ENCODE results near the gene ENKUR.

DNA sequence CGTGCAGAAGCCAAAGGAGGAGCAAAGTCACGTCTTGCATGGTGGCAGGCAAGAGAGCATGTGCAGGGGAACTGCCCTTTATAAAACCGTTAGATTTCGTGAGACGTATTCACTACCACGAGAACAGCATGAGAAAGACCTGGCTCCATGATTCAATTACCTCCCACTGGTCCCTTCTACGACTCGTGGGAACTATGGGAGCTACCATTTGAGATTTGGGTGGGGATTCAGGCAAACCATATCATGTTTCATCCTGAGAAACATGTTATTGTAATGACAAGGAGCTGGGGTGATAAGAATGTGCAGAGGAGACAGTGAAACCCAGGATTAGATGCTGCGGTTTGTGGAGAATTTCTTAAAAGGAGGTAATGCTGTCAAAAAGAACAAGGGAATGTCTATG, 34.4 kb upstream of the ENKUR start:
- TF ChIP-seq, protein P1, sequence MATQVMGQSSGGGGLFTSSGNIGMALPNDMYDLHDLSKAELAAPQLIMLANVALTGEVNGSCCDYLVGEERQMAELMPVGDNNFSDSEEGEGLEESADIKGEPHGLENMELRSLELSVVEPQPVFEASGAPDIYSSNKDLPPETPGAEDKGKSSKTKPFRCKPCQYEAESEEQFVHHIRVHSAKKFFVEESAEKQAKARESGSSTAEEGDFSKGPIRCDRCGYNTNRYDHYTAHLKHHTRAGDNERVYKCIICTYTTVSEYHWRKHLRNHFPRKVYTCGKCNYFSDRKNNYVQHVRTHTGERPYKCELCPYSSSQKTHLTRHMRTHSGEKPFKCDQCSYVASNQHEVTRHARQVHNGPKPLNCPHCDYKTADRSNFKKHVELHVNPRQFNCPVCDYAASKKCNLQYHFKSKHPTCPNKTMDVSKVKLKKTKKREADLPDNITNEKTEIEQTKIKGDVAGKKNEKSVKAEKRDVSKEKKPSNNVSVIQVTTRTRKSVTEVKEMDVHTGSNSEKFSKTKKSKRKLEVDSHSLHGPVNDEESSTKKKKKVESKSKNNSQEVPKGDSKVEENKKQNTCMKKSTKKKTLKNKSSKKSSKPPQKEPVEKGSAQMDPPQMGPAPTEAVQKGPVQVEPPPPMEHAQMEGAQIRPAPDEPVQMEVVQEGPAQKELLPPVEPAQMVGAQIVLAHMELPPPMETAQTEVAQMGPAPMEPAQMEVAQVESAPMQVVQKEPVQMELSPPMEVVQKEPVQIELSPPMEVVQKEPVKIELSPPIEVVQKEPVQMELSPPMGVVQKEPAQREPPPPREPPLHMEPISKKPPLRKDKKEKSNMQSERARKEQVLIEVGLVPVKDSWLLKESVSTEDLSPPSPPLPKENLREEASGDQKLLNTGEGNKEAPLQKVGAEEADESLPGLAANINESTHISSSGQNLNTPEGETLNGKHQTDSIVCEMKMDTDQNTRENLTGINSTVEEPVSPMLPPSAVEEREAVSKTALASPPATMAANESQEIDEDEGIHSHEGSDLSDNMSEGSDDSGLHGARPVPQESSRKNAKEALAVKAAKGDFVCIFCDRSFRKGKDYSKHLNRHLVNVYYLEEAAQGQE (IDR thresholded peaks at IDR 0.05): no peak
- TF ChIP-seq, protein P2, sequence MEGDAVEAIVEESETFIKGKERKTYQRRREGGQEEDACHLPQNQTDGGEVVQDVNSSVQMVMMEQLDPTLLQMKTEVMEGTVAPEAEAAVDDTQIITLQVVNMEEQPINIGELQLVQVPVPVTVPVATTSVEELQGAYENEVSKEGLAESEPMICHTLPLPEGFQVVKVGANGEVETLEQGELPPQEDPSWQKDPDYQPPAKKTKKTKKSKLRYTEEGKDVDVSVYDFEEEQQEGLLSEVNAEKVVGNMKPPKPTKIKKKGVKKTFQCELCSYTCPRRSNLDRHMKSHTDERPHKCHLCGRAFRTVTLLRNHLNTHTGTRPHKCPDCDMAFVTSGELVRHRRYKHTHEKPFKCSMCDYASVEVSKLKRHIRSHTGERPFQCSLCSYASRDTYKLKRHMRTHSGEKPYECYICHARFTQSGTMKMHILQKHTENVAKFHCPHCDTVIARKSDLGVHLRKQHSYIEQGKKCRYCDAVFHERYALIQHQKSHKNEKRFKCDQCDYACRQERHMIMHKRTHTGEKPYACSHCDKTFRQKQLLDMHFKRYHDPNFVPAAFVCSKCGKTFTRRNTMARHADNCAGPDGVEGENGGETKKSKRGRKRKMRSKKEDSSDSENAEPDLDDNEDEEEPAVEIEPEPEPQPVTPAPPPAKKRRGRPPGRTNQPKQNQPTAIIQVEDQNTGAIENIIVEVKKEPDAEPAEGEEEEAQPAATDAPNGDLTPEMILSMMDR (IDR thresholded peaks at IDR 0.05; ENCODE audit: low read depth, low read length, missing input control): no peak
- TF ChIP-seq GABPA (IDR thresholded peaks at IDR 0.05 in 1 of 2, conservative IDR thresholded peaks at IDR 0.05 in 1 of 2): no peak
- TF ChIP-seq, protein P3, sequence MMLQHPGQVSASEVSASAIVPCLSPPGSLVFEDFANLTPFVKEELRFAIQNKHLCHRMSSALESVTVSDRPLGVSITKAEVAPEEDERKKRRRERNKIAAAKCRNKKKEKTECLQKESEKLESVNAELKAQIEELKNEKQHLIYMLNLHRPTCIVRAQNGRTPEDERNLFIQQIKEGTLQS (IDR thresholded peaks at IDR 0.05): no peak
- no peak for TF ChIP-seq RXRA (IDR thresholded peaks at IDR 0.05)
- TF ChIP-seq, protein P4, sequence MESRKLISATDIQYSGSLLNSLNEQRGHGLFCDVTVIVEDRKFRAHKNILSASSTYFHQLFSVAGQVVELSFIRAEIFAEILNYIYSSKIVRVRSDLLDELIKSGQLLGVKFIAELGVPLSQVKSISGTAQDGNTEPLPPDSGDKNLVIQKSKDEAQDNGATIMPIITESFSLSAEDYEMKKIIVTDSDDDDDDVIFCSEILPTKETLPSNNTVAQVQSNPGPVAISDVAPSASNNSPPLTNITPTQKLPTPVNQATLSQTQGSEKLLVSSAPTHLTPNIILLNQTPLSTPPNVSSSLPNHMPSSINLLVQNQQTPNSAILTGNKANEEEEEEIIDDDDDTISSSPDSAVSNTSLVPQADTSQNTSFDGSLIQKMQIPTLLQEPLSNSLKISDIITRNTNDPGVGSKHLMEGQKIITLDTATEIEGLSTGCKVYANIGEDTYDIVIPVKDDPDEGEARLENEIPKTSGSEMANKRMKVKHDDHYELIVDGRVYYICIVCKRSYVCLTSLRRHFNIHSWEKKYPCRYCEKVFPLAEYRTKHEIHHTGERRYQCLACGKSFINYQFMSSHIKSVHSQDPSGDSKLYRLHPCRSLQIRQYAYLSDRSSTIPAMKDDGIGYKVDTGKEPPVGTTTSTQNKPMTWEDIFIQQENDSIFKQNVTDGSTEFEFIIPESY (IDR thresholded peaks at IDR 0.05): no peak
- TF ChIP-seq RAD21 (IDR thresholded peaks at IDR 0.05): no peak
- TF ChIP-seq, protein P5, sequence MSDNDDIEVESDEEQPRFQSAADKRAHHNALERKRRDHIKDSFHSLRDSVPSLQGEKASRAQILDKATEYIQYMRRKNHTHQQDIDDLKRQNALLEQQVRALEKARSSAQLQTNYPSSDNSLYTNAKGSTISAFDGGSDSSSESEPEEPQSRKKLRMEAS (IDR thresholded peaks at IDR 0.05): no peak
- TF ChIP-seq TAF1 (conservative IDR thresholded peaks at IDR 0.05): no peak
- TF ChIP-seq SP1 (IDR thresholded peaks at IDR 0.05): no peak
- TF ChIP-seq NR2F2 (IDR thresholded peaks at IDR 0.05): no peak
- TF ChIP-seq EGR1 (IDR thresholded peaks at IDR 0.05; ENCODE audit: low read depth in 2 of 2): no peak
- TF ChIP-seq FOXA1 (IDR thresholded peaks at IDR 0.05): no peak

Data from liver (tissue), 3 donors.